PFSK-1 (cell line): ENCODE results near the gene UVSSA.

Experiments
- FOXP2 ChIP-seq: optimal IDR thresholded peaks from 2 replicates; pipeline ENCODE3; 2011; ENCODE audit warnings: borderline replicate concordance, control low read depth, inconsistent platforms; ENCODE audit not compliant: insufficient read depth; ENCODE audit errors: extremely low read length, extremely low read depth
- POLR2AphosphoS5 ChIP-seq: IDR thresholded peaks from 2 replicates; pipeline ENCODE4 v1.6.1; 2012; ENCODE audit warnings: low read depth, mild to moderate bottlenecking, control low read depth, low read length, moderate library complexity
- SIN3A ChIP-seq: IDR thresholded peaks from 2 replicates; pipeline ENCODE4 v1.6.1; 2012; ENCODE audit warnings: mild to moderate bottlenecking, low read length, moderate library complexity, borderline replicate concordance; ENCODE audit not compliant: insufficient read depth
- TAF1 ChIP-seq: IDR thresholded peaks from 2 replicates; pipeline ENCODE4 v1.6.1; 2012; ENCODE audit warnings: low read length, control low read depth, borderline replicate concordance; ENCODE audit not compliant: insufficient read depth
- TF ChIP-seq, protein P1 (sequence below), 2 experiments: IDR thresholded peaks; 2 replicates each; pipeline versions ENCODE4 v1.6.1 to v1.8.0; 2011 to 2012; ENCODE audit warnings: low read depth in 2 of 2, low read length in 2 of 2, control low read depth in 1 of 2, inconsistent platforms in 1 of 2, mild to moderate bottlenecking in 1 of 2, moderate library complexity in 1 of 2; ENCODE audit not compliant: insufficient read depth in 1 of 2

Gene UVSSA

GRCh38 chr4:1366371-1367229, 19.6 kb downstream of the UVSSA start:
- TF ChIP-seq FOXP2 (no peak), SIN3A (no peak), POLR2AphosphoS5 (no peak), TAF1 (no peak)
- TF ChIP-seq, protein P1, sequence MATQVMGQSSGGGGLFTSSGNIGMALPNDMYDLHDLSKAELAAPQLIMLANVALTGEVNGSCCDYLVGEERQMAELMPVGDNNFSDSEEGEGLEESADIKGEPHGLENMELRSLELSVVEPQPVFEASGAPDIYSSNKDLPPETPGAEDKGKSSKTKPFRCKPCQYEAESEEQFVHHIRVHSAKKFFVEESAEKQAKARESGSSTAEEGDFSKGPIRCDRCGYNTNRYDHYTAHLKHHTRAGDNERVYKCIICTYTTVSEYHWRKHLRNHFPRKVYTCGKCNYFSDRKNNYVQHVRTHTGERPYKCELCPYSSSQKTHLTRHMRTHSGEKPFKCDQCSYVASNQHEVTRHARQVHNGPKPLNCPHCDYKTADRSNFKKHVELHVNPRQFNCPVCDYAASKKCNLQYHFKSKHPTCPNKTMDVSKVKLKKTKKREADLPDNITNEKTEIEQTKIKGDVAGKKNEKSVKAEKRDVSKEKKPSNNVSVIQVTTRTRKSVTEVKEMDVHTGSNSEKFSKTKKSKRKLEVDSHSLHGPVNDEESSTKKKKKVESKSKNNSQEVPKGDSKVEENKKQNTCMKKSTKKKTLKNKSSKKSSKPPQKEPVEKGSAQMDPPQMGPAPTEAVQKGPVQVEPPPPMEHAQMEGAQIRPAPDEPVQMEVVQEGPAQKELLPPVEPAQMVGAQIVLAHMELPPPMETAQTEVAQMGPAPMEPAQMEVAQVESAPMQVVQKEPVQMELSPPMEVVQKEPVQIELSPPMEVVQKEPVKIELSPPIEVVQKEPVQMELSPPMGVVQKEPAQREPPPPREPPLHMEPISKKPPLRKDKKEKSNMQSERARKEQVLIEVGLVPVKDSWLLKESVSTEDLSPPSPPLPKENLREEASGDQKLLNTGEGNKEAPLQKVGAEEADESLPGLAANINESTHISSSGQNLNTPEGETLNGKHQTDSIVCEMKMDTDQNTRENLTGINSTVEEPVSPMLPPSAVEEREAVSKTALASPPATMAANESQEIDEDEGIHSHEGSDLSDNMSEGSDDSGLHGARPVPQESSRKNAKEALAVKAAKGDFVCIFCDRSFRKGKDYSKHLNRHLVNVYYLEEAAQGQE (IDR thresholded peaks at IDR 0.05; ENCODE audit: insufficient read depth in 1 of 2, low read depth in 2 of 2, low read length in 2 of 2) = no peak

DNA sequence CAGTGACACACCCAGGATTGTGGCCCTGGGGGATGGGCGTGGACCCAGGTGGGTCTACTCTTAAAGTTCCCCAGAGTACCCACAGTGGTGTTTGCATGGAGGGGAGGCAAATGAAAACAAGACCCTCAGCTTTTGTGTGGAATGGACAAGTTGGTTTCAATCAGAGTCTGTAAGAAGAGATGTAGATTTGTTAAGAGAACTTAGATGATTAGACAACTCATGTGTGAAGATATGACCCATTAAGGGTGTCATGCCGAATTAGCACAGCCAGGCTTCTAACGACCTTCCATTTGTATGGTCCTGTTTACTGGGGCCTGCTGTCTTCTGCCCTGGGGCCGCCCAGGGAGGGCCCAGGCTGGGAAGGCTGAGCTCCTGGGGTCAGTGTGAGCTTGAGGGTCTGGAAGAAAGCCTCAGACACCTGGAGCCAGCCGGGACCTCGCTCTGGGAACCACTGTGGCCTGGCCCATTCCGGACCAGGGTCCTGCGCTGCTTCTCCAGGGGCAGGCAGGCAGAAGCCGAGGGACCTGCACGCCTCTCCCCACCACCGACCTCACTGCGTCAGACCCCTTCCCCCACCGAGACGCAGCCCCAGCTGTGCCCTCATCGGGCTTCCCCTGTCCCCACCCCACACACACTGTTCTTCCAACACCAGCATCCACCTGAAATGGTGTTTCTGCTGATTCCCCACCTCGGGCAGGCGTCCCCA, 20.4 kb downstream of the UVSSA start:
- no peak for TF ChIP-seq POLR2AphosphoS5

DNA sequence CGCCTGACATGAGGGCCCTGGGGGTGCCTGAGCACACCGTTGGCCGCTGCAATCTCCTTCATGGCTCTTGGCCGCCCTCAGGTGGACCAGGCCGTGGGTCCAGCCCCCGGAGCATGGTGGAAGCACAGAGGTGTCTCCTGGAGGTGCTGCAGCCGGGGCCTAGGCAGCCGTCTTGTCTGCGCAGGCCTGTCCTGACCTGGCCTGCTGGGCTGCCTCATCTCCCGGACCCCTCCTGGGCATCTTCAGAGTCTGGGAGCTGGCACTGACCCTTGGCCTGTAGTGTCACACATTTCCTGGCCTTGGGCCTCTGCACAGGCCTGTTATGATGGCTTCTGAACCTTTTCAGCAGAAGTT, 20.9 kb downstream of the UVSSA start:
- TF ChIP-seq, protein P1 (IDR thresholded peaks at IDR 0.05; ENCODE audit: insufficient read depth in 1 of 2, low read depth in 2 of 2, low read length in 2 of 2) = no peak
- TF ChIP-seq POLR2AphosphoS5 = no peak
- TF ChIP-seq TAF1 = no peak
- TF ChIP-seq FOXP2 = no peak
- TF ChIP-seq SIN3A = no peak

- no peak for TF ChIP-seq POLR2AphosphoS5
- no peak for TF ChIP-seq TAF1
- TF ChIP-seq, protein P1 (IDR thresholded peaks at IDR 0.05; ENCODE audit: insufficient read depth in 1 of 2, low read depth in 2 of 2, low read length in 2 of 2) = no peak
- no peak for TF ChIP-seq SIN3A
- no peak for TF ChIP-seq FOXP2
Observed at GRCh38 chr4:1368421-1369090, 21.5 kb downstream of the UVSSA start.

GRCh38 chr4:1369091-1369450, 22.1 kb downstream of the UVSSA start:
- TF ChIP-seq, protein P1 (IDR thresholded peaks at IDR 0.05; ENCODE audit: insufficient read depth in 1 of 2, low read depth in 2 of 2, low read length in 2 of 2) = no peak
